ENCODE measurements around the gene ARHGDIB.

ARHGDIB gene

GRCh38 chr12:14982562-14982961, 21.2 kb upstream of the ARHGDIB start:
- DNase-seq: no peak

- DNase-seq: no peak
Observed at GRCh38 chr12:14981049-14981448, 19.6 kb upstream of the ARHGDIB start.

- DNase-seq: no peak
Observed at GRCh38 chr12:14979468-14979867, 18.1 kb upstream of the ARHGDIB start.

- DNase-seq: no peak
Observed at GRCh38 chr12:14976658-14977057, 15.3 kb upstream of the ARHGDIB start.

DNA sequence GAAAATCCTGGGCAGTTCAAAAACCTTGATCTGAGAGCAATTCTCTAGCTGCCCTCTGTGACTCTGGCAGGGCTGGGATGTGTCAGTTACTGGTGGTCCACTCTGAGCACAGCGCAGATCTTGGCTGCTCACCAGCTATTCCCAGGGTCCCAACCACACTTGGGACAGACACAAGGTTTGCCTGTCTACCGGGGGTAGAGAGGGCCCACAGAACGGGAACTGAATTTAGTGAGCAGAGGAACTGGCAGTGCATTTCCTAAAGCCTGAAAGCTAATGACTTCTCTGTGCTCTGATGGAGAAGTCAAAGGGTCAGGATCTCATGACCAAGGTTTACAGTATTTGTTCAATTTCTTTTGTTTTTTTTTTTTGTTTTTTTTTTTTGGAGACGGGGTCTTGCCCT, 14.1 kb upstream of the ARHGDIB start:
- no peak for DNase-seq

DNA sequence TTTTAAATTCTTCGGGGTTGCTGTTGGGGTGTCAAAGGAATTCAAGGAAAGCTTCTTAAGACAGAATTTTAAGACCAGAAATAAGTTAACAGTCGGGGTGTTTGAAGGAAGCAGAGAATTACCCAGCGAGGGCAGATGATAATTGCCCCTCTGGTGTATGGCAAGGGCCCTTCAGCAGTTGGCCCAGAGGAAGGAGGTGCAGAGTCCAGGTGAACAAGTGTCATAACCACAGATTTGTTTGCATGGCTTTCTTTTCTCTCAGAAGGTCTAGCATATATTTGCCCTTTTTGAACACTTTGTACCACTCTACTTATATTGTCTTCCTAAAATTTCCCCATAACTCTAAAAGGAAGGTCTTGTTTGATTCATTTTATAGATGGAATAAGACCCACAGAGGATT, 13.2 kb upstream of the ARHGDIB start:
- DNase-seq: no peak

- DNase-seq: no peak
Observed at GRCh38 chr12:14972816-14973215, 11.4 kb upstream of the ARHGDIB start, which contains the start of gene PDE6H. TSS of gene PDE6H (plus strand) at chr12:14973042. CDS start at chr12:14978013, 4,971 bp downstream.

DNA sequence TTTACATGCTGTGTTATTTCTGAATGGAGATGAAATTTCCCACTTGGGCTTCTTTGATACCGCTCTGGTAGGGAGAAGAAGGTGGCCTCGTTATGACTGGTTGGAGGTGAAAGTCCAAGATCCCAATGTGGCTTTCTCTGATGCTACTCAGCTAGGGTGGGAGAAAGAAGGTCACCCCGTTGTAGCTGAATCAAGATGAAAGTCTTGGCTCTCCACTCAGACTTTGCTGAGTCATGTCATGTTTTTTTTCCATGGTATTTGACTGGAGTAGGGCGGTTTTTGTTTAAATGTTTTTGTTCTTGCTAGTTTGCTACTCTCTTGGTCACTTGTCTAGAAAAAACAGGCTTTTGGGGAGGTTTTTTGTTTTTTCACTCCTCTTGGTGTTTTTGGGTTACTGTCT, 9.1 kb upstream of the ARHGDIB start:
- no peak for DNase-seq

GRCh38 chr12:14968478-14968877, 7.1 kb upstream of the ARHGDIB start:
- DNase-seq: no peak

- DNase-seq: no peak
Observed at GRCh38 chr12:14965221-14965620, 3.8 kb upstream of the ARHGDIB start.

GRCh38 chr12:14964406-14964805, 3.0 kb upstream of the ARHGDIB start:
- DNase-seq: no peak

DNA sequence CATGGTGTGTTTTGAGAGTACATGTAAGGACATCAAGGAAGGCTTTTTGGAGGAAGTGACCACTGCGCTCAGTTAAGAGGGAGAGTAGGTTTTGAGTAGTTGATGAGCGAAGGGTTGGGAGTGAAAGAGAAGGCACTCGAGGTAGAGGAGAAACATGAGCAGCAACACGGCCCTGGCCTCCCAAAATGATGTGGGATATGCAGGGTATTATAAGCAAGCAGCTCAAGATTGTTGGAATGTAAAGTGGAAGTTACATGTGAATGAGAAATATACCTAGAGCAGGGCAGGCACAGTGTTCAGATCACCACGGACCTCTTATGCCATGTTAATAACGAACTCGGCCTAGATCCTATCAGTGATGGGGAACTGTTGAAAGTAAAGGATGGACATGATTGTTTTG, 2.1 kb upstream of the ARHGDIB start:
- DNase-seq: no peak

DNA sequence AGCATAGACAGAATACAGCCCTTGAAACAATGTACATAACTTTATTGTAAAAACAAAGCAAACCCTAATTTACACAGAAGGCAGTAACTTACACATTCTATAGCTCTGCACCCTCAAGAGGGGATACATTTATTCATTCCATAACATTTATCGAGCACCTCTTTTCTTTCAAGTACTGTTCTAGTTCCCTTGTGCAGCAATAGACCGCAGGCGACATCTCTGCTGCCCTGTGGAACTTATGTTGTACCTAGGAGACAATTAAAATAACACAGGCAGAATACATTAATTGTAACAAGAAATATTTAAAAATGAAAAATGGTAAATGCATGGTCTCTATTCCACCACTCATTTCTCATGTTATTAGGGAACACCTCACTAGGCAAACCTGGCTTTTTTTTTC, 1.4 kb upstream of the ARHGDIB start:
- no peak for DNase-seq

GRCh38 chr12:14962153-14962539, 745 bp upstream of the ARHGDIB start:
- no peak for DNase-seq

DNA sequence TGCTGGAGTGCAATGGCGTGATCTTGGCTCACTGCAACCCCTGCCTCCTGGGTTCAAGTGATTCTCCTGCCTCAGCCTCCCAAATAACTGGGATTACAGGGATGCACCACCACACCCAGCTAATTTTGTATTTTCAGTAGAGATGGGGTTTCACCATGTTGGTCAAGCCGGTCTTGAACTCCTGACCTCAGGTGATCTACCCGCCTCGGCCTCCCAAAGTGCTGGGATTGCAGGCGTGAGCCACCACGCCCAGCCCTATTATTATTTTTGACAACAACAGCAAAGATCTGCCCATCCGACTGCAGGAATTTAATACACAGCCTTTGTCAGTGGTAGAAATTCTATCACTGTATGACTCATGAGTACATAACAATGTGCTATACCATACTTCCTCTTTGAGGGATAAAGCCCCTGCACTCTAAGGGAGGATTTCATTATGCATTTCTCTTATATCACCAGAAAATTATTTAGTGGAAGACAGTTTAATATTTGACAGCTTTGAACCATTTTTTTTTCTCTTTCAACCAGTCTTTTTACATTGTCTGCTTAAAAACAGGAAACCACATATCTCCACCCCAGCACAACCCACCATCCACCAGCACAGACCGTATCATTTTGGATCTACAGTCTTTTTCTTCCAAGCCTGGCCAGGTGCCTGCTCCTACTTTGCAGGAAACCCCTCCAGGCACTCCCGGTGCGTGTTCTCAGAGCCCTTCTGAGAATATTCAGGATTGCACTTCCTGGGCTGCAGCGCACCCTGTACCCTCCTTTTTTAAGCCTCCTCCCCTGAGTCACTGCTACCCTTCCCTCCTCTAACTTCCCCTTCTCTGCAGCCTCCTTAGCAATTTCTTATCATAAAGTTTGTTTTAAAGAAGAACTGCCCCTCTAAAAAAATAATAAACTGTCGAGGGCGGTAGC, 594 bp downstream of the ARHGDIB start:
- DNase-seq: no peak

DNA sequence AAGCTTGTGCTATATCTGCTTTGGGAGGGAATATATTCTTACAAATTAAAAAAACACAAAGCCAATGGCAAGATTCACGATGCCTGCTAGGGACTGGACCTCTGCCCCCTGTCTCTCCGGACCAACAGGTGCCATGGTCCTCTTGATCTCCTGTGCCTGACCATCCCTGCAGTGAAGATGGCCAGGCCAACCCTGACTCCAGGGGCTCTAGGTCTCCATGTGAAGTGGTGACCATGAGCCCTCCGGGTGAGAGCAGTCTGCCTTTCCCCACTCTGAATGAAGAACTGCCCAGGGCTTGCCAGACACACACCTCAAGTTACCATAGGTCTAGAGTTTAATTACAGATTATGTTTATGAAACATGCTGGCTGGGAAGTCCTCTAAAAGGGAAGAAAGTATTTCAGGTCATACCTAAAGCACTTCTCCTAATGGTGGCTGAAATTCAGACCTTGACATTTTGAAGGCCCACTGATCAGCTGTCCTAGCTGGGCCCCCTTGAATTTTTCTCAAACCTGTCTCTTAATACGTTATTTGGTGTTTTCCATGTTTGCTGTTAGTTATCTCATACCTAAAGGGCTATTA, 1.4 kb downstream of the ARHGDIB start:
- no peak for DNase-seq

GRCh38 chr12:14959463-14959862, 1.9 kb downstream of the ARHGDIB start:
- DNase-seq: no peak

DNA sequence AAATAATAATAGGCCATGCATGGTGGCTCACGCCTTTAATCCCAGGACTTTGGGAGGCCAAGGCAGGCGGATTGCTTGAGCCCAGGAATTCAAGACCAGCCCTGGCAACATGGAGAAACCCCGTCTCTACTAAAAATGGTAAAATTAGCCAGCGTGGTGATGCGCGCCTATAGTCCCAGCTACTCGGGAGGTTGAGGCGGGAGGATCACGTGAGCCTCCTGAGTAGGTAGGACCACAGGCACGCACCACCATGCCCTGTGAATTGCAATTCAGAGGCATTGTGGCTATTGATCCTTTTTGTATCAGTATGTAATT, 2.3 kb downstream of the ARHGDIB start:
- DNase-seq: no peak

- DNase-seq: no peak
Observed at GRCh38 chr12:14958361-14959125, 2.9 kb downstream of the ARHGDIB start.

DNA sequence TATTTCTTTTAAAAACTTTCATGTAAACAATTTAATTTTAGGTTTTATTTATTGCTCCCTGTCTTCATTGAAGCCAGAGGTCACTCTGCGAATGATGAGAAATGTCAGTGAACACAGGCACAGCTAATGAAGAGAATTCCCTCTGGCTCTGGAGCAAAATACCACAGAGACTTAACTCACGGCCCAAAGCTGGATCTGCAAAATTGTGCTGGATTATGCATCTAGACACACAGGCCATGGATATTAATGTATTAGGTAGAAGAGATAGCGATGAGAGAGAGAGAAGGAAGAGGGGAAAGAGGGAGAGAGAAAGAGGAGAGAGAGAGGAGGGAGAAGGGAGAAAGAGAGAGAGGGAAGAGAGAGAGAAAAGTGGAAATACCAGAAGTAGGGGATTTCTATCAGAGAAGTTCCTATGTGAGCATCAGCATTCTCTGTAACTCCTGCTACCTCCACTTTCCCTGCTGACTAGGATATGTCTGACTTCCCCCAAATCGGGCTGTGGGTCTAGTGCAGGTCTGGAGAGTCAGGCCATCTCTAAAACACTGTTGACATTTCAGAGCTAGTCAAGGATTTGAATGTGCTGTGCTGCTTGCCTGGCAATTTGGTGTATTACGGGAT, 3.7 kb downstream of the ARHGDIB start:
- DNase-seq: no peak

- no peak for DNase-seq
Observed at GRCh38 chr12:14956905-14957304, 4.5 kb downstream of the ARHGDIB start.

- DNase-seq: no peak
Observed at GRCh38 chr12:14956024-14956891, 5.1 kb downstream of the ARHGDIB start.
